ENCODE data around the gene CPTP.
"Not testable (repeated sequence)": the region's sequence is repeated elsewhere in the genome, so short reads cannot be mapped to it uniquely, and the experiment has no call there.

The CPTP gene

GRCh38 chr1:1306661-1307260, 17.8 kb upstream of the CPTP start:
- no peak for DNase-seq (ENCODE audit: low spot score)

GRCh38 chr1:1307261-1307922, 17.2 kb upstream of the CPTP start:
- peak; percentile 75 for DNase-seq (ENCODE audit: low spot score)

GRCh38 chr1:1307923-1308755, 16.5 kb upstream of the CPTP start, which contains the start of the genes ACAP3 and PUSL1:
TSS of gene ACAP3 (minus strand) at chr1:1307930. CDS start at chr1:1307815, 115 bp downstream.
TSS of gene PUSL1 (plus strand) at chr1:1308597. CDS start at chr1:1308644, 47 bp downstream.
- DNase-seq (ENCODE audit: low spot score): peak; percentile 91

- DNase-seq (ENCODE audit: low spot score): no peak
Observed at GRCh38 chr1:1308756-1309250, 15.8 kb upstream of the CPTP start.

- no peak for DNase-seq (ENCODE audit: low spot score)
Observed at GRCh38 chr1:1309251-1310108, 15.1 kb upstream of the CPTP start.

GRCh38 chr1:1310109-1310385, 14.6 kb upstream of the CPTP start:
- DNase-seq (ENCODE audit: low spot score): no peak

GRCh38 chr1:1310476-1311053, 14.0 kb upstream of the CPTP start:
- no peak for DNase-seq (ENCODE audit: low spot score)

GRCh38 chr1:1311107-1312104, 13.2 kb upstream of the CPTP start:
- no peak for DNase-seq (ENCODE audit: low spot score)

- no peak for DNase-seq (ENCODE audit: low spot score)
Observed at GRCh38 chr1:1312450-1313314, 11.9 kb upstream of the CPTP start.

GRCh38 chr1:1313500-1314236, 10.9 kb upstream of the CPTP start:
- no peak for DNase-seq (ENCODE audit: low spot score)

GRCh38 chr1:1314237-1314586, 10.4 kb upstream of the CPTP start:
- no peak for DNase-seq (ENCODE audit: low spot score)

- DNase-seq (ENCODE audit: low spot score): no peak
Observed at GRCh38 chr1:1314678-1315335, 9.8 kb upstream of the CPTP start.

GRCh38 chr1:1315435-1315954, 9.1 kb upstream of the CPTP start:
- no peak for DNase-seq (ENCODE audit: low spot score)

- DNase-seq (ENCODE audit: low spot score): not testable (repeated sequence)
Observed at GRCh38 chr1:1316199-1316598, 8.4 kb upstream of the CPTP start.

- DNase-seq (ENCODE audit: low spot score): no peak
Observed at GRCh38 chr1:1317420-1317819, 7.2 kb upstream of the CPTP start.

GRCh38 chr1:1318131-1318652, 6.4 kb upstream of the CPTP start:
- no peak for DNase-seq (ENCODE audit: low spot score)

GRCh38 chr1:1318777-1319645, 5.6 kb upstream of the CPTP start:
- DNase-seq (ENCODE audit: low spot score): no peak

All from ecto neural progenitor cell (in vitro differentiated cells).